ENCODE measurements around the gene SNX2.

- TF ChIP-seq POLR2A (IDR thresholded peaks at IDR 0.05) (no peak), CTCF (IDR thresholded peaks at IDR 0.05) (no peak)
Measured at GRCh38 chr5:122790354-122791103, 15.6 kb downstream of the SNX2 start.
